GM20000 (cell line): ENCODE results near the gene OSBPL7.
"Not testable (repeated sequence)": the region's sequence is repeated elsewhere in the genome, so short reads cannot be mapped to it uniquely, and the experiment has no call there.

Experiments
- DNase-seq: peaks from one replicate; pipeline ENCODE4 v3.0.0; 2012; ENCODE audit warnings: low spot score
- CTCF ChIP-seq: IDR thresholded peaks from 2 replicates; pipeline ENCODE4 v1.5.1; 2012; ENCODE audit warnings: mild to moderate bottlenecking, control low read depth; ENCODE audit errors: extremely low read depth, missing control alignments

Gene OSBPL7

GRCh38 chr17:47774331-47774730, 47.3 kb downstream of the OSBPL7 start:
- DNase-seq: no peak
- no peak for TF ChIP-seq CTCF

DNA sequence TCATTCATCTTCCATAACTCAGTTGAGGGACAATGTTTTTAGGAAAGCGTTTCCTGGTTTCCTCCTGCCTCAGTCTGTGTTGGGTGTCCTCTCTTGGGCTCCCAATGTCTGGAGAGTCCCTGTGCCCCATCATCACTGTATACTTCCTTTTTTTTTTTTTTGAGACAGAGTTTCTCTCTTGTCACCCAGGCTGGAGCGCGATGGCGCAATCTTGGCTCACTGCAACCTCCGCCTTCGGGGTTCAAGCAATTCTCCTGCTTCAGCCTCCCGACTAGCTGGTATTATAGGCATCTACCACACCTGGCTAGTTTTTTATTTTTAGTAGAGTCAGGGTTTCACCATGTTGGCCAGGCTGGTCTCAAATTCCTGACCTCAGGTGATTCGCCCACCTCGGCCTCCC, 47.9 kb downstream of the OSBPL7 start:
- not testable (repeated sequence) for DNase-seq

DNA sequence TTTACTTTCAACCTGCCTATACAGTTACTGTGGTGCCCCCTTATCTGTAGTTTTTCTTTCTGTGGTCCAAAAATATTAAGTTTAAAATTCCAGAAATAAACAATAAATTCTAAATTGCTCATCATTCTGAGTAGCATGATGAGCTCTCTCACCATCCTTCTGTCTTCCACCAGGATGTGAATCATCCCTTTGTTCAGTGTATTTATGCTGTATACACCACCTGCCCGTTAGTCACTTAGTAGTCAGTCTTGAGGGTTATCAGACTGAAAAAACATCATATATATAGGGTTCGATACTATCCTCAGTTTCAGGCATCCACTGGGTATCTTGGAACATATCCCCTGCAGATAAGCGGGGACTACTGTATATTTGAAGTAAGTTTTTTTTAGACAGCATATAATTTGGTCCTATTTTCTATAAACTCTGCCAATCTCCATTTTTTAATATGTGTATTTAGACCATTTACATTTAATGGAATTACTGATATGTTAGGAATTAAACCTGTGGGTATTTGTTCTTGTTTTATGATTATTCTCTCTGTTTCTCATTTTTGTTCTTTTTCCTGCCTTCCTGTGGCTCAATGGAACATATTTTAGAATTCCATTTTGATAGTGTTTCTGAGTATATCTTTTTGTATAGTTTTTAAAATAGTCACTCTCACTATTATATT, 57.5 kb downstream of the OSBPL7 start:
- DNase-seq: no peak
- TF ChIP-seq CTCF: no peak

- TF ChIP-seq CTCF: no peak
- DNase-seq: no peak
These were observed 58.9 kb downstream of the OSBPL7 start for GRCh38 chr17:47762728-47763127.

GRCh38 chr17:47760409-47761140, 61.0 kb downstream of the OSBPL7 start:
- DNase-seq: no peak
- no peak for TF ChIP-seq CTCF

DNA sequence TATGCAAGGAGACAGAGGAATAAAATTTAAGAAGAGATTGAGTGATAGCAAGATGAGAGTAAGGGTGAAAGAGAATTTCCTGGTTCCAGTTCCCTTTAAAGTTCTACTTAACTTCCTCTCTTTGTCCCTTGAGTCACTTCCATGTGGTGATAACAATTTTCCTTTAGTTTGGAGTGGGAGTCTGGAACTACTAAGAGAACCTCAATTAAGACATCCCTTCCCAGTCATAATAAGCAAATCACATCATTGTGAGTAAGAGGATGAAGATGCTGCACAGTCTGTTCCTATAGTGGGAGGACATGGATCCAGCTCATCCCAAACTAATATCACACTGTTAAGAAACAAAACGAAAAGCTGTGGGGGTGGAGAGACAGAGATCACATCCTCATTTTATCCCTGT, 64.2 kb downstream of the OSBPL7 start:
- TF ChIP-seq CTCF: no peak
- DNase-seq: no peak
